ENCODE measurements around the gene CLEC4E. TPM values are rescaled to one million over a fixed set of nuclear protein-coding genes. Genes with fewer than 3 reads are reported as not detected.

Gene CLEC4E
- total and polyA plus RNA-seq, 2 of the 4 experiments (the other 2 are of a cell fraction) = not detected

GRCh38 chr12:8547645-8548044, 6.9 kb upstream of the CLEC4E start:
- Histone ChIP-seq H2AFZ (replicated peaks; ENCODE audit: low read length, poor library complexity) (no peak overlapping the region), H3K36me3 (ENCODE audit: control insufficient read depth, insufficient read depth, low read length) (no peaks in the 10 kb centered on the region), H3K9ac (ENCODE audit: low read depth, low read length) (no peak overlapping the region), H3K23ac (ENCODE audit: low read depth, low read length) (no peak overlapping the region), H2AK9ac (replicated peaks; ENCODE audit: low read depth, low read length, poor library complexity) (no peak overlapping the region), H3K4me1 (ENCODE audit: control insufficient read depth, insufficient read depth, low read length) (no peaks in the 10 kb centered on the region), H3K27me3 (ENCODE audit: control insufficient read depth, insufficient read depth, low read length) (no peaks in the 10 kb centered on the region), H4K8ac (ENCODE audit: low read depth in 2 of 2, low read length in 2 of 2) (no peak overlapping the region), H3K4me2 (ENCODE audit: low read depth, low read length) (no peak overlapping the region), H3K14ac (replicated peaks; ENCODE audit: low read depth, low read length) (no peak overlapping the region), H3K4me3 (ENCODE audit: insufficient read depth, low read depth, low read length) (no peak overlapping the region), H3K79me1 (ENCODE audit: low read depth in 1 of 2, low read length in 2 of 2) (no peaks in the 10 kb centered on the region), H4K20me1 (ENCODE audit: insufficient read depth, low read length) (no peaks in the 10 kb centered on the region), H2BK120ac (ENCODE audit: low read depth, low read length) (no peak overlapping the region), H3K27ac (ENCODE audit: insufficient read depth, low read length) (no peak overlapping the region), H2BK5ac (ENCODE audit: low read depth, low read length, poor library complexity, severe bottlenecking) (no peak overlapping the region), H2BK15ac (ENCODE audit: low read depth, low read length) (no peak overlapping the region), H2AK5ac (ENCODE audit: low read depth, low read length) (no peak overlapping the region), H3K56ac (ENCODE audit: extremely low read depth, insufficient read depth, low read length) (no peak overlapping the region), H2BK20ac (ENCODE audit: low read depth, low read length) (no peak overlapping the region), H3K9me1 (ENCODE audit: insufficient read depth, low read length) (no peaks in the 10 kb centered on the region), H4K5ac (ENCODE audit: low read depth, low read length) (no peak overlapping the region), H3K9me3 (ENCODE audit: control insufficient read depth, insufficient read depth, low read length) (no peaks in the 10 kb centered on the region), H3K18ac (ENCODE audit: low read depth, low read length) (no peak overlapping the region), H4K91ac (ENCODE audit: insufficient read depth, low read depth, low read length) (no peak overlapping the region), H3K4ac (ENCODE audit: low read depth, low read length) (no peak overlapping the region)
- ChIA-PET POLR2A (ENCODE audit: unreplicated experiment) (no interaction called here), CTCF (no interaction called here)
- intact Hi-C loops (cut with micrococcal nuclease) = loop anchor here (10.0 kb wide), 1 partner anchor 347 kb away; no protein-coding TSS in a partner anchor
- ATAC-seq (ENCODE audit: low read depth) (no peak), DNase-seq (no peak)
- WGBS, 2 experiments (ENCODE audit: extremely low coverage in 2 of 2, insufficient read length in 1 of 2) = no CpG with 5 or more reads among the region's 2 CpGs
- in situ Hi-C loops (cut with MboI; ENCODE audit: low sequenced_read_pairs) = no loop called here
- TF ChIP-seq NFE2L2 (IDR thresholded peaks at IDR 0.05; ENCODE audit: low read depth, low read length) (no peak), POLR2A (IDR thresholded peaks at IDR 0.05; ENCODE audit: low read depth, low read length) (no peak), CHD1 (IDR thresholded peaks at IDR 0.05; ENCODE audit: low read depth, low read length) (no peak), MXI1 (IDR thresholded peaks at IDR 0.05; ENCODE audit: borderline replicate concordance, low read depth, low read length) (no peak), BHLHE40 (IDR thresholded peaks at IDR 0.05; ENCODE audit: low read depth, low read length) (no peak), RAD21 (IDR thresholded peaks at IDR 0.05; ENCODE audit: low read length) (no peak), MAZ (IDR thresholded peaks at IDR 0.05; ENCODE audit: borderline replicate concordance, low read depth, low read length) (no peak), CTCF (conservative IDR thresholded peaks at IDR 0.05; ENCODE audit: low read depth, low read length) (no peak), CEBPB (IDR thresholded peaks at IDR 0.05; ENCODE audit: low read depth, low read length) (no peak), SMC3 (IDR thresholded peaks at IDR 0.05; ENCODE audit: low read depth, low read length) (no peak), USF2 (IDR thresholded peaks at IDR 0.05; ENCODE audit: low read depth, low read length) (no peak)
- TF ChIP-seq, protein P1, sequence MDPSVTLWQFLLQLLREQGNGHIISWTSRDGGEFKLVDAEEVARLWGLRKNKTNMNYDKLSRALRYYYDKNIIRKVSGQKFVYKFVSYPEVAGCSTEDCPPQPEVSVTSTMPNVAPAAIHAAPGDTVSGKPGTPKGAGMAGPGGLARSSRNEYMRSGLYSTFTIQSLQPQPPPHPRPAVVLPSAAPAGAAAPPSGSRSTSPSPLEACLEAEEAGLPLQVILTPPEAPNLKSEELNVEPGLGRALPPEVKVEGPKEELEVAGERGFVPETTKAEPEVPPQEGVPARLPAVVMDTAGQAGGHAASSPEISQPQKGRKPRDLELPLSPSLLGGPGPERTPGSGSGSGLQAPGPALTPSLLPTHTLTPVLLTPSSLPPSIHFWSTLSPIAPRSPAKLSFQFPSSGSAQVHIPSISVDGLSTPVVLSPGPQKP (IDR thresholded peaks at IDR 0.05; ENCODE audit: borderline replicate concordance, low read depth, low read length) = no peak
- no TSS peak for BruUV-seq (replicated peaks)
- dilution Hi-C loops (cut with HindIII; ENCODE audit: low sequenced_read_pairs, unreplicated experiment) = no loop called here

Measured in IMR-90 (cell line).